GM21447 (cell line): ENCODE data around the gene GPC5.

Experiments used
- ATAC-seq: cut with Tn5 transposase; IDR thresholded peaks from one replicate; pipeline ENCODE4 v1.9.1; 2021; ENCODE audit not compliant: unreplicated experiment

GPC5 gene

DNA sequence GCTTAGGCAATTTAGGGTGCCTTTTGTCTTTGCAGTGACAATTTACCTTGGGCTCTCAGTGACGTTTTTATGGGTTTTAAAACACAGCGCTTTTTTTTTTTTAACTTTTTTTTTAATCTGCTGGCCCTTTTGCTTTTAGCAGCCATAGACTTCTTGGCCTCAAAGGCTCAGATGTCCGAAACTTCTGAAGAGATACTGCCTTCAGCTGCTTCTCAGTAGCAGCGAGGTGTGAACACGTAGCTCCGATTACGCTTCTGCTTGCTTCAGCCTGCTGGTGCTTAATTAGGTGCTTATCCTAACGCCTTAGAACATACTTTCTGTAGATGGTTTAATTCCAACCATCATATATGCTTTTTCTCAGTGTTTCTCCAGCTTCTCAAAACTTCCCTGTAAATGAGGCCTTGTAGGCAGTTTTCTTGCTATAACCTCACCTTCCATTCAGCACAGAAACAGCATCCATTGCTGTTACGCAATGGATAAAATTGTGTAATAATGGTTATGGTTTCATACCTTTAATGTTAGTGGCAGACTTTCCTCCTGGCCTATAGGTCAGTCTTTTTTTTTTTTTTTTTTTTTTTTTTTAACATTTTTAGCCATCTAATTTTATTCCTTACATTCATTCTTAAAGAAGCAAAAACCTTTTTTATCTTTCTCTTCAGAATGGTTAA is 723.9 kb downstream of the GPC5 start:
- no peak for ATAC-seq

DNA sequence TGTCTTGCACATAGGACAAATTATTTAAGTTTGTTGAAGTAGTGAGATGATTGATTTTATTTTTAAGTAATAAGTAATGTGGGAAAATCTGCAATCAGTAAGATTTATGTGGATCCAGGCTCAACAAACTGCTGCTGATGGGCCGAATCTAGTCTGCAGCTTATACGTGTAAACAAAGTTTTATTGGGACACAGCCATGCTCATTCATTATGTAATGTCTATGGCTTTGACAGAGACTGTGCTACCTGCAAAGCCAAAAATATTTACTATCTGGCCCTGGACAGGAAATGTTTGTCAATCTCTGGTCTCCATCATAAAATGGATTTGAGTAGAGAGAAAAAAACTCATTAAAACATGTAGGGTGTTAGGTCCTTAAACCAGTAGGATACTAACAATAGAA is 728.0 kb downstream of the GPC5 start:
- ATAC-seq, result no peak

DNA sequence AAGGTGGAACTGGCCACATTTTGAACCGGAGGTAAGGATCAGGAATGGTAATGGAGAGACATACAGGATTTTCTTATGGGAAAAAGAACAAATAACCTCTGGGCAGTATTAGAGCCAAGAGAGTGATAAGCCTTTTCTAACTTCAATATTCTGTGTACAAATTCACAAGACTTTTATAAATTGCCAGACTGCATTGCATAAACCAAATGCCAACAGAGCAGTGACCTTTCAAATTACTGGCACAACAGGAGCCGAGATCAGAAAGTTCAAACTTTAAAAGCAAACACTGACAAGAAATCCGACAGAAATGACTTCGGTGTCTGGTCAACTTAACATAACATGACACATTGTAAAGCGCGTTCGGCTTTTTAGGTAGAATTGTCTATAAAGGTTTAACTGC is 737.1 kb downstream of the GPC5 start:
- ATAC-seq, result no peak

DNA sequence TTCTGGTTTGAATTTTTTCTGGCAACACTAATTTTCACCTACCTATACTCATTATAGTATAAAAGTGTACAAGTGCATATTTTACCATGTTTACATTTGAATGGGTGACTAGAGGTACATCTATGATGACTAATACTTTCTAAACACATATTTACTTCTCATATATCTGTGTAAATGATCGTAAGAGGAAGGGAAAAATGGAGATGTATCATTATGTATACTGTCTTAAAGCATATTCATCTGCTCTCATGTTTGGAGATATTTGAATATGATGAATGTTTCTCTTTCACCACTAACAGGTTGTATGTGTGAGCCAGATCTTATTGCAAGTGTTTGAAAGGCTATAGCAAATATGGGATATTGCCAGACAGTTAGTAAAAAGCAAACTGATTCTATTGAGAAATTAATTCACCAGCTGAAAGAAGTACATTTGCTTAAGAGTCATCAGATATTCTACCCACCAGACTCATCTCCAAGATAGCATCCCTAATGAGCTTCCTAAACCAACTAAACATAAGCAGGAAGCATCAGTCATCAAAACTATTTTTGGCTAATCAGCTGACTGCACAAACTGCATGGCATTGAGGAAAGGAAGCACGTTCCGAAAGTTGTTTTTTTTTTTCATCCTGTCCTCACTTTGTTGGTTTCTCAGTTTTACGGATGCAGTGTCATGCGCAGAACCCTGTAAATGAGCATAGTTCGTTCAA is 738.2 kb downstream of the GPC5 start:
- no peak for ATAC-seq

- no peak for ATAC-seq
These were observed 739.1 kb downstream of the GPC5 start for GRCh38 chr13:92137520-92137919.

- ATAC-seq, result no peak
These were observed 745.3 kb downstream of the GPC5 start for GRCh38 chr13:92143766-92144165.

DNA sequence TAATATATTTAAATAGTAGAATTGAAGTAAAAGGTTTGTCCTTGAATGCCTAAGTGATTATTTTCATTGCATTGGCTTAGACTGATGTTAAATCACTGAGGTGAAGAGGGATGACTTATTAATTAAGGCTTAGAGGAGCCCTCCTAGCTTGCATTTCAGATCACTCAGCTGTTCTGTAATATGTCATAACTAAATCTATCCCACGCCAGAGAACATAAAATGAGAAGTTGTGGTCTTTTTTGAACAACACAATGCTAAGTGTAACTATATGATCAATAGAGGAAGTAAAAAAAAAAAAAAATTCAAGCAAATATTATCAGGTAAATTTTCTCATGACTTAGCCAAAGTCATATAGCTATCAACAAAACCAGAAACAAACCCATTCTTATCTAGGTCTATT is 752.2 kb downstream of the GPC5 start:
- ATAC-seq, result no peak

DNA sequence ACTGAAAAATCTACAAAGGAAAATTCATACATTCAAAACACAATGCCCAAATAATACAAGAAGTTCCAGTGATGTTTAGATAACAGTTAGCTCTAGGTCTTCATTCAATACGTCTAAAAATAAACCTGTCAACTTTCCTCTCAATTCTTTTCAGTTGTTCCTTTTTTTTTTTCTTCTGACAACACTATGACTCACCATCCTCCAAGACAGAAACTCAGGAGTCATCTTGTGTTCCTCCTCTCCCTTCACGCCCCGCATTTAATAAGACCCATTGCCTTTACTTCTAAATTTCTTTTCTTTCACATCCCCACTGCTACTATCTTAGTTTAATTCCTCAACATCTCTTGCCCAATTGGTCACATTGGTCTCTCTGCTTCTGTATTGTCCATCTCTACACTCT is 759.9 kb downstream of the GPC5 start:
- no peak for ATAC-seq

GRCh38 chr13:92164822-92165221 is 766.4 kb downstream of the GPC5 start:
- ATAC-seq, result no peak

DNA sequence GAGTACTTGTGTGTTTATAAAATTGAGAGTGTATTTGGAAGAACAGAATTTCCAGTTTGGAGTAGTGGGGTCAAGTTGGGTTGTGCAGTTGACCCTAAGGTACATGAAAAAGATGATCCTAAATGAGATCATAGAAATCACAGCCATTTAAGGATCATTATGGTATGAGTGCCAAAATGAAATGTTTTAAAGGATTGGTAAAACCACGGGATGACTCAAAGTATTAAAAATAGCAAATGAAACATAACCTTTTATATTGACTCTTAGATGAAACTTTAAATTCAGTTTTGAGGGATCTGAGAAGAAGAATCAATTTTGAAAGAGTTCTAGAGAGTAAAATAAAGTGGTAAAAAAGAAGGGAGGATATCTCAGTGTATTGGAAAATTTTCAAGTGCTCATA is 773.8 kb downstream of the GPC5 start:
- ATAC-seq, result no peak

DNA sequence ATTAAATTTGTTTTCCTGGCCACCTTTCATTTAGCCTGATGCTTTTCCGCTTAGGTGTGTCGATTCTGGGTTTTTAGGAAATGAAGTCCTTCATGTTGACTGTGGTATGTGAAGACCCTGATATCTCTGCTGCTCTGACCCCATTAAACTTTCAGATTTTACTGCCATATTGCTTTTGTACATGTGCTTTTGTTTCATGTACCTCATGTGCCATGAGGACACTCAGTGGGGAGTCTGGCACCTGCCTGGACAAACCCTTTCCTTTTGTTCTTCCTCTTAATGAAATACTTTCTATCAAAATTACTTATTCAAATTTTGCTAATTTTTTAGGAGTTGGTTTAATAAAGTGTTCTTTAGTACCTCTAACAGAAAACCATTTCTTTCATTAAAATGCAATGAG is 774.8 kb downstream of the GPC5 start:
- no peak for ATAC-seq

DNA sequence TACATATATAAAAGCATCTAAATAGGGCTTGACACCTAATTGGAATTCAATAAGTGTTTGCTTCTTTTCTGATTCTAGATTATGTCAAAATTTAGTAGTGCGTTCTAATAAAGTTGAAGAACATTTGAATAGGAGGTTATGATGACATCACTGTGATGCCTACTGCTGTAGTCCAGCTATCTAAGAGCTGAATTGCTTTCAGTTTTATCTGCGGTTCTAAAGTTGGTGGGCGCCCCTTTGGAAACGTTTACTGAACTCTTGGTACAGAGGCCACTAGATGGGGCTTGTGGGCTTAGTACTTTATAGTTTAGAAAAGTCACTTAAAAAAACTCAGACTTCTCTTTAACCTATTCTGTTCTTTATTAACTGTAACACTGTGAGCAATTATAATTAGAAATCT is 776.9 kb downstream of the GPC5 start:
- no peak for ATAC-seq

DNA sequence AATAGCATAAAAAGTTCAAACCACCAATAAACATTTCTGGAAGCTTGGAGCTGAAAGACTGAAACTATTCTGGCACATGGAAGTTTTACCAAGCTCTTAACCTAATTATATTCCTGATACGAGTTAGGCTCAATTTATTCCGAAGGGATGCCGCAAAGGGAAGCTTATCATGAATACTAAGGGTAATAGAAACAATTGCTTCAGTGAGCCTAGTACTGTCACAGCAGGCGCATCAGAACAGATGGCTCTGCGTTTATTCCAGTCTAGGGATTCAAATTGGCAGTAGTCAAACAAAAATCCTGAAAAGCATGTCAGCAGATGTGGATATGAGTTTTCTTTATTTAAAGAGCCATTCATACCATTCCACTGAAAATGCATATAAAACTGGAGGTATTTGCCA is 779.5 kb downstream of the GPC5 start:
- ATAC-seq, result no peak

- ATAC-seq, result no peak
These were observed 780.8 kb downstream of the GPC5 start for GRCh38 chr13:92179223-92179622.

- ATAC-seq, result no peak
These were observed 789.1 kb downstream of the GPC5 start for GRCh38 chr13:92187378-92187989.

DNA sequence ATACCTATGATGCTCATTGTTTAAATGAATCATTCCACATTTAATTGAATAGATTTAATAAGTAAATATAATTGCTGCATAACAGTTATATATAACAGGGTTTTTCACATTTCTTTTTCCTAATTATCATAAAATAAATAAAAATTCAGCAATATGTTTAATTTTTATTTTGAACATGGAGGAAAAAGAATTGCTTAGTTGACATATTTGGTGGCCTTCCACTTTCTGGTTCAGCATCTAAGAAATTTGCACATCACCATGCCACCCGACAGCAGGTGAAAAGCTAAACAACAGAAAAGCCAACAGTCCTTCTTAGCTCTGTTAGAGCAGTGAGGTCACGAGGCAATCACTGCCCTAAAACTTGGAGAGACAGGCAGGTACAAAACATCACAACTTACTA is 790.2 kb downstream of the GPC5 start:
- no peak for ATAC-seq

- ATAC-seq, result no peak
These were observed 798.3 kb downstream of the GPC5 start for GRCh38 chr13:92196591-92197256.

- no peak for ATAC-seq
These were observed 799.2 kb downstream of the GPC5 start for GRCh38 chr13:92197669-92198068.

- no peak for ATAC-seq
These were observed 820.2 kb downstream of the GPC5 start for GRCh38 chr13:92218615-92219014.

DNA sequence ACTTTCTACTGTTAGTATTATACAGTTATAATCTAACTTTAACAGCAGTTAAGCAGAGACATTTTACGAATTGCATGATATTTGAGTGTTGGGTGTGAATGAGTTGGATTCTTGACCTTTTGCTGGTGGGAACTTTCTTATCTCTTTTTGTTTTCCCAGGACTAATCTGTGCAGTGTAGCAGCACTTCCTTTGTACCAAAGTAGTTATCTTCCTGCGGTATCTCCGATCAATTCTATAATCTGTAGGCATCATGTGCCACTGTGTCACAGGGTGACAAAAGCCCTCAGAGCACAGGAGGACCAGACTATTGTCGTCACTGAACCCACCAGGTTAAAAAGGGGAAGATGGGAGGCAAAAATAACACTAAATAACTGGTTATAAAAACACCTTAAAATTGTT is 823.5 kb downstream of the GPC5 start:
- no peak for ATAC-seq

- no peak for ATAC-seq
These were observed 825.8 kb downstream of the GPC5 start for GRCh38 chr13:92224052-92224821.
